ENCODE data around the gene TRIM9. TPM values are rescaled to one million over a fixed set of nuclear protein-coding genes. Genes with fewer than 3 reads are reported as not detected.

Gene TRIM9
- total RNA-seq, 1 donor from 2014 or later = 2.3 TPM

DNA sequence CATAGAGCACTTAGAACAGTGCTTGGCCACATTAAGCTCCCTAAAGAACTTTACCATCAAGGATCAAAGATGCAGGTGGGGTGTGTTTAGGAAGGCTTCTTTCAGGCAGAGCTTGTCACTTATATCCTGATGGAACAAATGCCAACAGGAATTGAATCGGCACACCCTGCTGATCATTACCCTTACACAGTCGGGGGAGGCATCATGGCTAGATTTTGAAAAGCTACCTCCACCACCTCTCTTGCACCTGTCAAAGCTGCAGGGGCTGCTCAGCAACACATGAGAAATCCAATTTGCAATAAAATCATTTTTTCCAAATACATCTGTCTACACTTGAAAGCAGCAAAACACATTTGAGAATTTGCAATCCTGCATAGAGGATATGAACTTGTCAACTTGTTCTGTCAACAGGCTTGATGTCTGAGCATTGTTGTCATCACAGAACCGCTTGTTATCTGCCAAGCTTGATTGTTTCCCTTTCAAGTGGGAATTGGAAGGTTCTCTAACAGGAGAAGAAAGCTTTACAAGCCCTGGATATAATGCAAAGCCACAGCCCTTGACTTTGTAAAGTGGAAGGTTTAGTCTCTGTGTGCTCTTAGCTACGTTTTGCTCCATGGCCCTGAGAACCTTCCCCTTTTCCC is 24.6 kb upstream of the TRIM9 start:
- Mint-ChIP-seq H3K4me3 (ENCODE audit: unreplicated experiment) (no peak overlapping the region), H3K4me1 (ENCODE audit: unreplicated experiment) (no peaks in the 10 kb centered on the region)

DNA sequence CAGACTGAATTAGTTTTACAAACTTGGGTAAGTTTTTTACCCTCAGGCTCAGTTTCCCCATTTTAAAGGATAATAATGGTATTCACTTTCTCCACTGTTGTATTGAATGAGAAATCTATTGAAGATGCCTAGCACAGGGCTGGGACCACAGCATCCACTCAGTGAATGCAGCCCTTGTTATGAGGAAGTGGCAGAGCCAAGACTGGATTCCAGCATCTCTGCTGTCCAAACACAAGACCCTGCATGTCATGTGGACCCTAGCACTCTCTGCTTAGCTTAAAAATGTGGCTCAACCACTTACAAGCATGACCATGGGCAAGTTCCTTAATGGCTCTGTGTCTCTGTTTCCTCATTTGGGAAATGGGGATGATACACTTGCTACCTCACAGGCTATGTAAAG is 24.1 kb upstream of the TRIM9 start:
- no peak for DNase-seq (ENCODE audit: low spot score)
- H3K4me1 Mint-ChIP-seq (ENCODE audit: unreplicated experiment) = no peaks in the 10 kb centered on the region
- no peak overlapping the region for H3K27ac Mint-ChIP-seq (ENCODE audit: unreplicated experiment)
- TF ChIP-seq, protein P1, sequence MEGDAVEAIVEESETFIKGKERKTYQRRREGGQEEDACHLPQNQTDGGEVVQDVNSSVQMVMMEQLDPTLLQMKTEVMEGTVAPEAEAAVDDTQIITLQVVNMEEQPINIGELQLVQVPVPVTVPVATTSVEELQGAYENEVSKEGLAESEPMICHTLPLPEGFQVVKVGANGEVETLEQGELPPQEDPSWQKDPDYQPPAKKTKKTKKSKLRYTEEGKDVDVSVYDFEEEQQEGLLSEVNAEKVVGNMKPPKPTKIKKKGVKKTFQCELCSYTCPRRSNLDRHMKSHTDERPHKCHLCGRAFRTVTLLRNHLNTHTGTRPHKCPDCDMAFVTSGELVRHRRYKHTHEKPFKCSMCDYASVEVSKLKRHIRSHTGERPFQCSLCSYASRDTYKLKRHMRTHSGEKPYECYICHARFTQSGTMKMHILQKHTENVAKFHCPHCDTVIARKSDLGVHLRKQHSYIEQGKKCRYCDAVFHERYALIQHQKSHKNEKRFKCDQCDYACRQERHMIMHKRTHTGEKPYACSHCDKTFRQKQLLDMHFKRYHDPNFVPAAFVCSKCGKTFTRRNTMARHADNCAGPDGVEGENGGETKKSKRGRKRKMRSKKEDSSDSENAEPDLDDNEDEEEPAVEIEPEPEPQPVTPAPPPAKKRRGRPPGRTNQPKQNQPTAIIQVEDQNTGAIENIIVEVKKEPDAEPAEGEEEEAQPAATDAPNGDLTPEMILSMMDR (IDR thresholded peaks at IDR 0.05; ENCODE audit: unreplicated experiment) = no peak
- H3K4me3 Mint-ChIP-seq (ENCODE audit: unreplicated experiment) = no peak overlapping the region
- no peaks in the 10 kb centered on the region for H3K36me3 Mint-ChIP-seq (ENCODE audit: low read depth, unreplicated experiment)
- peaks cover 1% of the 10 kb centered on the region for H3K27me3 Mint-ChIP-seq (ENCODE audit: unreplicated experiment)
- no peaks in the 10 kb centered on the region for H3K9me3 Mint-ChIP-seq (ENCODE audit: unreplicated experiment)

More for the DNA sequence above, 24.6 kb upstream of the TRIM9 start:
- TF ChIP-seq, protein P1 (IDR thresholded peaks at IDR 0.05; ENCODE audit: unreplicated experiment) = no peak
- Mint-ChIP-seq H3K9me3 (ENCODE audit: unreplicated experiment) (no peaks in the 10 kb centered on the region), H3K36me3 (ENCODE audit: low read depth, unreplicated experiment) (no peaks in the 10 kb centered on the region), H3K27ac (ENCODE audit: unreplicated experiment) (no peak overlapping the region), H3K27me3 (ENCODE audit: unreplicated experiment) (peaks cover 1% of the 10 kb centered on the region)
- DNase-seq (ENCODE audit: low spot score) = no peak

DNA sequence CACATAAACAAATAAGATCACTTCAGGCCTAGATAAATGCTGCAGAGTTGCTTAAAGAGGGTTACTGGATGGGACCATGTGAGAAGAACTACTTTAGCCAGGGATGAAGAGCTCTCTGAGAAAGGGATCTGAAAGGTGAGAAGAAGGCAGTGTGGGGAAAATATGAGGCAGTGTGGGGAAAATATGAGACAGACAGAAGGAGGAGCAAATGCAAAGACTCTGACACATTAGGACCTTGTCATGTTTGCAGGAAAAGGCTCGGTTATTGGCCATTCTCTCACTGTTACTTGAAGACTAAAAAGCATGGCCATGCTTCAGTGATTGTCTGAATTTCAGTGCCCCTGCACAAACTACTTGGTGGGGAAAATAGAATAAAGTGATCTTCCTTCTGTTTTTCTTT is 22.7 kb upstream of the TRIM9 start:
- no peaks in the 10 kb centered on the region for H3K36me3 Mint-ChIP-seq (ENCODE audit: low read depth, unreplicated experiment)
- H3K27ac Mint-ChIP-seq (ENCODE audit: unreplicated experiment) = no peak overlapping the region
- TF ChIP-seq, protein P1 (IDR thresholded peaks at IDR 0.05; ENCODE audit: unreplicated experiment) = no peak
- no peaks in the 10 kb centered on the region for H3K9me3 Mint-ChIP-seq (ENCODE audit: unreplicated experiment)
- no peak for DNase-seq (ENCODE audit: low spot score)
- H3K27me3 Mint-ChIP-seq (ENCODE audit: unreplicated experiment) = peaks cover 1% of the 10 kb centered on the region
- no peak overlapping the region for H3K4me3 Mint-ChIP-seq (ENCODE audit: unreplicated experiment)
- no peaks in the 10 kb centered on the region for H3K4me1 Mint-ChIP-seq (ENCODE audit: unreplicated experiment)

DNA sequence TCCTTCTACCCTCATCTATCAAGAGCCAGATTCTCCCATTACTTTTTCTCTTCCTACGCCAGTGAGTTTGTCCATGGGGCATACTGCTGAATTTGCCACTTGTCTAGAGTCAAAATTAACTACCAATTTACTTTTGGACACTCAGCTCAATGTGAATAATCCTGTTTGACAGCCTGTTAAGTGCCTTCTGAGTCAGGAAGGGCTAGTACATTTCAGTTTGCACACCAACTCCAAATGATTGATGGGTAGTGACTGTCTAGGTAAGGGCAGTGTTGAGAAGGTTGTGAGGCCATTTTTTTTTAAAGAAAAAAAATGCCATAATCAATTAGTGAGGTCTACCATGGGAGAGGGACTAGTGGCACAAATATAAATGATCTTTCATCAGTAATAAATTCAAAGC is 21.8 kb upstream of the TRIM9 start:
- Mint-ChIP-seq H3K36me3 (ENCODE audit: low read depth, unreplicated experiment) (no peaks in the 10 kb centered on the region), H3K4me1 (ENCODE audit: unreplicated experiment) (no peaks in the 10 kb centered on the region), H3K27ac (ENCODE audit: unreplicated experiment) (no peak overlapping the region), H3K27me3 (ENCODE audit: unreplicated experiment) (peaks cover 1% of the 10 kb centered on the region), H3K4me3 (ENCODE audit: unreplicated experiment) (no peak overlapping the region), H3K9me3 (ENCODE audit: unreplicated experiment) (no peaks in the 10 kb centered on the region)
- TF ChIP-seq, protein P1 (IDR thresholded peaks at IDR 0.05; ENCODE audit: unreplicated experiment) = no peak
- no peak for DNase-seq (ENCODE audit: low spot score)

DNA sequence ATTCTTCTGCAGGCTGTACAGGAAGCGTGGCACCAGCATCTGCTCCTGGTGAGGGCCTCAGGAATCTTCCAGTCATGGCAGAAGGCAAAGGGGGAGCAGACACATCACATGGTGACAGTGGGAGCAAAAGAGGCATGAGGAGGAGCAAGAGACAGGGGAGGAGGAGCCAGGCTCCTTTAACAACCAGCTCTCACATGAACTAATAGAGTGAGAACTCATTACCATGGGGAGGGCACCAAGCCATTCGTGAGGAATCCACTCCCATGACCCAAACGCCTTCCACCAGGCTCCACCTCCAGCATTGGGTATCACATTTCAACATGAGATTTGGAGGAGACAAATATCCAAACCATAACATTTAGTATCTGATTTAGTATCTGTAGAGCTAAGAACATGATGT is 14.7 kb upstream of the TRIM9 start:
- no peak overlapping the region for H3K27ac Mint-ChIP-seq (ENCODE audit: unreplicated experiment)

More for the DNA sequence above, 14.7 kb upstream of the TRIM9 start:
- Mint-ChIP-seq H3K36me3 (ENCODE audit: low read depth, unreplicated experiment) (no peaks in the 10 kb centered on the region), H3K4me1 (ENCODE audit: unreplicated experiment) (no peaks in the 10 kb centered on the region), H3K9me3 (ENCODE audit: unreplicated experiment) (no peaks in the 10 kb centered on the region), H3K4me3 (ENCODE audit: unreplicated experiment) (no peak overlapping the region), H3K27me3 (ENCODE audit: unreplicated experiment) (peaks cover 1% of the 10 kb centered on the region)
- TF ChIP-seq, protein P1 (IDR thresholded peaks at IDR 0.05; ENCODE audit: unreplicated experiment) = no peak
- DNase-seq (ENCODE audit: low spot score) = no peak
